C1 segment of cervical spinal cord (tissue), 14 donors: Measurements from ENCODE around the gene KIF1A.
"Not testable (repeated sequence)": the region's sequence is repeated elsewhere in the genome, so short reads cannot be mapped to it uniquely, and the experiment has no call there.

Source experiments
- DNase-seq, 14 donors: peaks; one replicate each; lab custom pipeline; 2025; lab: John Stamatoyannopoulos, UW

The KIF1A gene

DNA sequence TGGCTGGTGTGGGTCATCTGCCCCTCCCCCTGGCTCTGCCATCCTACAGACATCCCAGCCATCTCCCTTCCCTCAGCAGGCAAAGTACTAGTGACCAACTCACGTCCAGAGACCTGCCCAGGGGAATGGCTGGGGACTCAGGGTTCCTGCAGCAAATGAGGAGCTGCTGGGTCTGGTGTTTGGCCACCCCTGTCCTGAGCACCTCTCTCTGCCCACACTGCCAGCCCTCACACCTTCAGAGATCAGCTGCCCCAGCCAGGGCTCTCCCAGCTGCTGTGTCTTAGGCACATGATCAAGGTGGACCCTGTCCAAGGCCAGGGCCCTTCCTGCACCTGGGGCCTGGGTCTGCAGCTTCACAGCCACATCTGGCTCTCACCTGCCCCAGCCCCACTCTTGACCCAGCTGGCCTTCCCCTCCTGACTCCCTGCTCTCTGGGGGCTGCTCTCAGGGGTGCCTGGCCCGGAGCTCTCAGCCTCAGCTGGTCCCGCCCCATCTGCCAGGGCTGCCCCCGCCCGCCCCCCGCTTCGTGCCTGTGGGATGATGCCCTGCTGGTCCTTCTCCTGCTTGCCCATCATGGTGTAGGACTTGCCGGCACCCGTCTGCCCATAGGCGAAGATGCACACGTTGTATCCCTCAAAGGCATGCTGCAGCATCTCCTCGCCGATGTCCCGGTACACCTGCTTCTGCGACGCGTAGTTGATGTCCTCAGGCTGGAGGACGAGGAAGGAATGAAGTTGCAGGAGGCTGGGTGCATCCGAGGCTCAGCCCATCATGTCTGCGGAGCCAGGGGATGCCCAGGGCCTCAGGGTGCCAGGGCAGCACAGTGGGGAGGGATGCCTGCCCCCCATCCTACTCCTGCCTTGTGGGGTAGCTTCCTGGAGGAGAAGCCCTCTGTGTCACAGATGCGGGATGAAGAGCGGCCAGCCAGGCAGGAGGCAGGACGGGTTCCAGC lies 32.2 kb downstream of the KIF1A start:
- DNase-seq, result no peak

DNA sequence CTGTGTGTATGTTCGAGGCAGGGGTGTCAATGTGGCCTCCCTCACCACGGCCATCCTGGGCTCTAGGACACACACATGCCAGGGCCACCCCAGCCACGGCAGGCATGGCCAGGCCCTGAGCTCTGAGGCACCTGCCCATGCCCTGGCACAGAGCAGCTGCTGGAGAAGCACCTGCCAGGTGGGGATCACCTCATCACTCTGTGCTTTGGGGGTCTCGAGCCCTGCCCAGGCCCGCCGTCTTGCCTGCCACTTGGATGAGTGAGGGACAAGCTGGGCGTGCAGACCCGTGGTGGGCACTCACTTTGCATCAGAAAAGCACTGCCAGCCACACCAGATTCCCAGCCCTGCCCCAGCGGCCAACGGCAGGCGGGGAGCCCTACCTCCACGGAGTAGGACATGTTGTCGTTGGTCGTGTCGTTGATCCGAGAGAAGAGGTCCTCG lies 33.1 kb downstream of the KIF1A start:
- DNase-seq, result no peak

GRCh38 chr2:240786355-240786841 lies 33.6 kb downstream of the KIF1A start:
- DNase-seq, result no peak

DNA sequence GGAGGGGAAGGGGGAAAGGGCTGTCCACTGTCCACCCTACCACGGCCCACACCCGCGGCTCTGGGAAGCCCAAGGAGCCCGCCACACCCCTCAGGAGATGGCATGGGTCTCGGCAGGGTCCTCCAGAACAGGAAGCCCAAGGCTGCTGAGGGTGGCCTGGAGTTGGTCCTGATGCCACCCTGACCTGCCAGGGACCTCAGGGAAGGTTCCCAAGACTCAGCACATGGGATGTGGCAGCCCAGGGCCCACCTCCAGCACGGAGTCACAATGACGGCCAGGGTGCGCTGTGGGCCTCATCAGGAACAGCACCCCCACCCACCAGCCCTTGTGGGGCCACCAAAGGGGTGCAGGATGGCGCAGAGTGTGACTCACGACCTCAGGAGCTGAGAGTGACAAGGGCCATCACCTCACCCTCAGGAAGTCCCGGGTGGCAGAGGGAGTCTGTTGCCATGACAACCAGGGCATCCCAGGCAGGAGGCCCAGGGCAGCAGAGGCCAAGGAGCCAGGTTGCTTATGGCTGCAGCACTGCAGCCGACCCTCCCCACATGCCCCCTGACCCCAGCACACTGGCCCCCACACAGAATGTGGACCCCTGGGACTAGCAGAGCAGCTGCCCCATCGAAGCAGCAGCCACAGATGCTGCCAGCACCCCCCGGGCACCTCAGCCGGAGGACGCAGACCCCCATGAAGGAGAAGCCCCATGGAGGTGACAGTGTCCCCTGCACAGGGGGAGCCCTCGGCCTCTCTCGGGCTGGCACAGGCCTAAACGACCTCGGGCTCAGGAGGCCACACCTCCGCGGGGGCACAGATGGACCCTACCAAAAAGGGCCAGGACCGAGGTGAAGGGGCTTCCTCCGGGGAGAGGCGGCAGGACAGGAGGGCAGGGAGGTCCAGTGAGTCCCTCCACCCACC lies 34.3 kb downstream of the KIF1A start:
- DNase-seq, result no peak

DNA sequence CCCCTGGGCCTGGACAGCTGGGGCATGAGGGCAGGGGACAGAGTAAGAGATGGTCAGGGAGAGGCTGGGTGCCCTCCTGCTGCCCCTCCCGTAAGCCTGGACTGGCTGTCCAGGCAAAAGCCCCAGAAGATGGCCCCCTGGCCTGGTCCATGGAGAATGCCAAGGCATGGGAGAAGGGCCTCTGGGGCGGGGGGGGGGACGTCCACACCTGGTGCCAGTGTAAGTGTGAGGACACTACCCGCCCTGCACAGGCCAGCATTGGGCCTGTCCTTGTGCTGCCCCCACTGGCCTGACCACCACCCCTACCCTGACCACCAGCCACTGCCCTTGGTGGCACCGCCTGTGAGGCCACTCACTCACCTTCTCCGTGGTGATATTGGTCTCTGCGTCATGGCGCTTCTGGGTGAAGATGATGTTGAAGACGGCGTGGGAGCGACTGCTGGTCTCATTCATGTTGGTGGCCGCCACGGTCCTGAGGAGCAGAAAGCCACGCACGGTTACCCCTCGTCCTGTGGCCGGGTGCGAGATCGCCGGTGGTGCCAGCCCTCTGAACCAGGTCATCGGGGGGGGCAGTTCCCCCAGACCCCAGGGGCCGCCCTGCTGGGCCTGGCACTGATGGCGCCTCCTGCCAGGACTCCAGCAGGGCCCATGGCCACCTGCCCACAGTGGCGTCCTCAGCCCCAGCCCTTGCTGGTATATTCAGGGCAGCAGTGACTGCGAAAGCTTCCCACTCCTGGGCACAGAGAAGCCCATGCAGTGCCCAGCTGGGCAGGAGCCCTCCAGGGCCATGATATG lies 35.2 kb downstream of the KIF1A start:
- DNase-seq, result no peak

GRCh38 chr2:240783819-240784621 lies 36.0 kb downstream of the KIF1A start:
- no peak for DNase-seq

GRCh38 chr2:240782886-240783818 lies 36.9 kb downstream of the KIF1A start:
- DNase-seq, result no peak

GRCh38 chr2:240782221-240782885 lies 37.7 kb downstream of the KIF1A start:
- DNase-seq, result no peak

- DNase-seq, result no peak
These were observed 38.4 kb downstream of the KIF1A start for GRCh38 chr2:240781471-240782220.

GRCh38 chr2:240780023-240780700 lies 39.9 kb downstream of the KIF1A start:
- no peak for DNase-seq

DNA sequence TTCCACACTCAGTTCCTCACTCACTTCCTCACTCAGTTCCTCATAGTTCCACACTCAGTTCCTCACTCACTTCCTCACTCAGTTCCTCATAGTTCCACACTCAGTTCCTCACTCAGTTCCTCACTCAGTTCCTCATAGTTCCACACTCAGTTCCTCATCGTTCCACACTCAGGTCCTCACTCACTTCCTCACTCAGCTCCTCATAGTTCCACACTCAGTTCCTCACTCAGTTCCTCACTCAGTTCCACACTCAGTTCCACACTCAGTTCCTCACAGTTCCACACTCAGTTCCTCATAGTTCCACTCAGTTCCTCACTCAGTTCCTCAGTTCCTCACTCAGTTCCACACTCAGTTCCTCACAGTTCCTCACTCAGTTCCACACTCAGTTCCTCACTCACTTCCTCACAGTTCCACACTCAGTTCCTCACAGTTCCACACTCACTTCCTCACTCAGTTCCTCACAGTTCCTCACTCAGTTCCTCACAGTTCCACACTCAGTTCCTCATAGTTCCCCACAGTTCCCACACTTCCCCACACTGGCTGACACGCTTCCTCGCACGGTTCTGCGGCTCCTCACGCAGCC lies 40.7 kb downstream of the KIF1A start:
- DNase-seq, result not testable (repeated sequence)

GRCh38 chr2:240778426-240778825 lies 41.6 kb downstream of the KIF1A start:
- no peak for DNase-seq

DNA sequence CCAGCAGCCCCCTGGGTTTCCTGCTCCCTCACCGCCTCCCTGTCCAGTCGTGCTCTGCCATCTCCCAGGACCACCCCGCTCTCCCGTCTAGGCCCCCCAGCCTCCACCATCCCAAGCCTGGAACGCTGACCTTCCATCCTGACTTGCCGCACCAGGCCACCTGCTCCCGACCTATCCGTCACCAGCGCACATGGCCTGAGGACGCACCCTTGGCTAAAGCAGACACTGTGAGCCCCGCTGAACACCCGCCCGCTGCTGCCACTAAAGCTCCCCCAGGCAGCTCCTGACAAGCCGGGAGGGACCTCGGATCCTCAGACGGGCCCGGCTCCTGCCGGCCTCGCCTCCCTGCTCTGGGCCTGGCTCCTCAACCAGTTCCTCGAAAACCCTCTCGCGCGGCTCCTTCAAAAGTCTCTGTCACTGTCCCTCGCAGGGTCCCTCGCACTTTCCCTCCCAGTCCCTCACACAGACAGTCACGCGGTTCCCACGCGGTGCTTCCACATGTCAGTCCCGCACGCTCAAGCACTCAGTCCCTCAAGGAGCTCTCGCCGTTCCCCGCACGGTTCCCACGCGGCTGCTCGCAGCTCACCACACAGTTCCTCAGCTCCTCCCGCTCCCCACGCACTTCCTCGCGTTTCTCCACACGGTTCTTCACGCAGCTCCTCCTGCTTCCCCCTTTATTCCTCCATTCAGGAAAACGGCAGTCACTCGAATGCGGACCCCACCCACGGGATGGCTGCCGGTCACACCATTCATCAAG lies 42.4 kb downstream of the KIF1A start:
- no peak for DNase-seq

DNA sequence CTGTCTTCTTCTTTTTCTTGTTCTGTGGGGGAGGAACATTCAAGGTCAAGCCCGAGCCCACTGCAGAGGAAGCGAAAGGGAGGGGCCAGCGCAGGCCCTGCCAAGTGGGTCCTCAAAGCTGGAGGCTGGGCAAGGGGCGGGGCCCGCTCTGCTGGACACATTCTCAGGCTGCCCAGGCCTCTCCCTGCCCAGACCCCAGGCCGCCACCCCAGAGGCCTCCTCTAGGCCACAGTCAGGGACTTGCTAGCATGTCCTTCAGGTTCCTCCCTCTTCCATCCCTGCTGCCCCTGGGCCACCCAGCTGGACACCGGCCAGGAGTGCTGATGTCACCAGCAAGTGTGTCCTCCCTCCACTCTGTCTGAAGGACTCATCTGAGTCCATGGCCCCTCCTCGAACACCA lies 44.1 kb downstream of the KIF1A start:
- peak in 5 of 14 donors; percentile 12 to 67 (median 18) for DNase-seq

DNA sequence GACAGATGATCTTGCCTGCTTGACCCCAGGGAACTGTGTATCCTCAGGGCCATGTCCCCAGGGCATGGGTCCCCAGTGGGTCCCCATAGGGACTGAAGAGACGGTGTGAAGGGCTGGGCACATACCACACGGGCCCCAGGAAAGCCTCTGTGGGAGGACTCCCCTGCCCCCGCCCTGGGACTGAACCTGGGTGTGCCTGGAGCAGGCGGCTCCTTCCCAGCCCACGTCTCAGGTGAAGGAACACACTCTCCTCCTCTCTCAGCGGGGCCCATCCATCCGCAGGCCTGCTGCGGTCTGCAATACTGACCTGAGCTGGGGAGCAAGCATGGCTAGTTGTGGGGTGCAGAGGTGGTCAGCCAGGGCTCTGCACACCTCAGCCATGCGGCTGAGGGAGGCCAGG lies 45.2 kb downstream of the KIF1A start:
- DNase-seq, result no peak

GRCh38 chr2:240769096-240769495 lies 50.9 kb downstream of the KIF1A start:
- no peak for DNase-seq
